ENCODE measurements around the gene VMP1.

GRCh38 chr17:59716427-59716826 is 9.0 kb downstream of the VMP1 start:
- TF ChIP-seq, protein P1, sequence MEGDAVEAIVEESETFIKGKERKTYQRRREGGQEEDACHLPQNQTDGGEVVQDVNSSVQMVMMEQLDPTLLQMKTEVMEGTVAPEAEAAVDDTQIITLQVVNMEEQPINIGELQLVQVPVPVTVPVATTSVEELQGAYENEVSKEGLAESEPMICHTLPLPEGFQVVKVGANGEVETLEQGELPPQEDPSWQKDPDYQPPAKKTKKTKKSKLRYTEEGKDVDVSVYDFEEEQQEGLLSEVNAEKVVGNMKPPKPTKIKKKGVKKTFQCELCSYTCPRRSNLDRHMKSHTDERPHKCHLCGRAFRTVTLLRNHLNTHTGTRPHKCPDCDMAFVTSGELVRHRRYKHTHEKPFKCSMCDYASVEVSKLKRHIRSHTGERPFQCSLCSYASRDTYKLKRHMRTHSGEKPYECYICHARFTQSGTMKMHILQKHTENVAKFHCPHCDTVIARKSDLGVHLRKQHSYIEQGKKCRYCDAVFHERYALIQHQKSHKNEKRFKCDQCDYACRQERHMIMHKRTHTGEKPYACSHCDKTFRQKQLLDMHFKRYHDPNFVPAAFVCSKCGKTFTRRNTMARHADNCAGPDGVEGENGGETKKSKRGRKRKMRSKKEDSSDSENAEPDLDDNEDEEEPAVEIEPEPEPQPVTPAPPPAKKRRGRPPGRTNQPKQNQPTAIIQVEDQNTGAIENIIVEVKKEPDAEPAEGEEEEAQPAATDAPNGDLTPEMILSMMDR (IDR thresholded peaks at IDR 0.05; ENCODE audit: low read depth, low read length, poor library complexity, severe bottlenecking) = no peak
- no peak for TF ChIP-seq EZH2phosphoT487 (IDR thresholded peaks at IDR 0.05; ENCODE audit: borderline replicate concordance, low read length)
